Uterus (tissue), 2 donors: ENCODE results near the gene RPGR.

Experiments
- CTCF ChIP-seq, 4 experiments: fragments of 200-600 bp in 2 of 4; fragments of 450-650 bp in 2 of 4; sonication (generic) in 2 of 4; IDR thresholded peaks; one replicate each; pipeline ENCODE4 v1.5.1; 2016 to 2019; ENCODE audit warnings: antibody characterized with exemption in 4 of 4, mild to moderate bottlenecking in 2 of 4, moderate library complexity in 1 of 4
- POLR2A ChIP-seq, 2 donors: fragments of 450-650 bp; IDR thresholded peaks; one replicate each; pipeline ENCODE4 v1.6.1; 2016; ENCODE audit warnings: antibody characterized with exemption in 2 of 2, mild to moderate bottlenecking in 1 of 2, moderate library complexity in 1 of 2

DNA sequence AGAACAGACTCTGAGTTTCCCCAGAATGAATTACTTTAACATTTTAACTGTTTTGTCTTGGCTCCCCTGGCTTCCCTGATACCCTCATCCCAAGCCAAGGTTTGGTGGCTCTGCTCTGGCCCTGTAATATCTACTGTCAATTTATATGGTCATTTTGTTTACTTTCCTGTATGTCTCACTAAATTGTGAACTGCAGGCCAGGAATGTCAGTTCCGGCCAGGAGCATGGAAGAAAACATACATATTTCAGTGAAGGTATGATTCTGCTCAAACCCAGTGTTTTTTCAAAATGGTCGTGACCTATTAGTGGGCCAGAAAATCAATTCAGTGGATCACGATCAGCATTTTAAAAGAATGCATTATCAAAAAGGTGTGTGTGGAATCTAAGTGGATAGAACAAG, 1.2 kb downstream of the RPGR start:
- TF ChIP-seq CTCF (IDR thresholded peaks at IDR 0.05), result no peak
- no peak for TF ChIP-seq POLR2A (IDR thresholded peaks at IDR 0.05)
